ENCODE results near the gene PKM.

Gene PKM

GRCh38 chr15:72155635-72156616 is 75.1 kb downstream of the PKM start:
- peak; percentile 72 for DNase-seq (ENCODE audit: low read depth)

GRCh38 chr15:72155003-72155621 is 75.9 kb downstream of the PKM start:
- DNase-seq (ENCODE audit: low read depth): no peak

GRCh38 chr15:72154316-72154715 is 76.7 kb downstream of the PKM start:
- DNase-seq (ENCODE audit: low read depth): no peak

GRCh38 chr15:72153269-72154000 is 77.6 kb downstream of the PKM start:
- no peak for DNase-seq (ENCODE audit: low read depth)

Data from stimulated activated CD8-positive, alpha-beta memory T cell treated with anti-CD3 and anti-CD28 coated beads, Interleukin-7, amount 100 ng/mL, for 24 hours (primary cell).